ENCODE results near the gene SIAH3. TPM values are rescaled to one million over a fixed set of nuclear protein-coding genes. Genes with fewer than 3 reads are reported as not detected.

Gene SIAH3
- total RNA-seq, 1 experiment from 2014 or later = not detected

DNA sequence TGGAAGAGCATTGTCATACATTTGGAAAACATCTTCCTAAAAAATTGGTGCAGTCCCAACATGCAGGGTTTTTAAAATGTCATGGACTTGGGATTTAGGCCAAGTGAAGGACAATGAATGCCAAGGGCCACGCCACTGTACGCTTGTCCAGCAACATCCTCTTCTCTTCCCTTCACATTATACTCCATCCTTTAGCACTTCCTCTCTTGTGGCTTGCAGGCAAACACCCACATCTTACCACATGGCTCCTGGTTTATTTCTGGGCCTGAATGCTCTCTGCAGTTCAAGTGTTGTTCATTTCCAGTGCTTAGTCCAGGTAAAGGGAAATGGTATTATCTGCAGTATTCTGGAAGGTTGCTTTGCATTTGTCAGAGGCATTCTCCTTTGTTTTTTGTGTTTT, 104.5 kb downstream of the SIAH3 start:
- Histone ChIP-seq H3K9ac (ENCODE audit: extremely low read depth, insufficient read length, low read length) (no peak overlapping the region), H3K4ac (ENCODE audit: low read depth, low read length) (no peak overlapping the region), H3K23me2 (ENCODE audit: insufficient read length, low read depth, low read length, poor library complexity, severe bottlenecking) (no peaks in the 10 kb centered on the region), H2BK20ac (ENCODE audit: low read depth, low read length, poor library complexity, severe bottlenecking) (no peak overlapping the region), H4K8ac (replicated peaks; ENCODE audit: insufficient read length, low read depth, low read length) (no peak overlapping the region), H3K4me2 (ENCODE audit: insufficient read depth, insufficient read length, low read length) (no peak overlapping the region), H2BK12ac (ENCODE audit: insufficient read length, low read depth, low read length) (no peak overlapping the region), H2BK15ac (ENCODE audit: low read depth, low read length) (no peak overlapping the region), H3K56ac (ENCODE audit: insufficient read length, low read depth, low read length) (no peak overlapping the region), H3K79me1 (ENCODE audit: insufficient read depth, low read depth, low read length, poor library complexity, severe bottlenecking) (no peaks in the 10 kb centered on the region), H3T11ph (ENCODE audit: low read length) (no peak overlapping the region), H3K27me3 (ENCODE audit: insufficient read depth, low read length) (no peaks in the 10 kb centered on the region), H3K14ac (ENCODE audit: insufficient read depth, low read length) (no peak overlapping the region), H4K20me1 (ENCODE audit: control insufficient read depth, insufficient read depth, insufficient read length) (no peaks in the 10 kb centered on the region), H3K27ac (ENCODE audit: insufficient read length, low read depth, low read length) (no peak overlapping the region), H2AFZ (ENCODE audit: low read length) (no peak overlapping the region), H3K18ac (ENCODE audit: insufficient read length, low read depth, low read length) (no peak overlapping the region), H4K91ac (ENCODE audit: insufficient read length, low read depth, low read length) (no peak overlapping the region), H3K4me1 (ENCODE audit: insufficient read depth, low read length) (peaks cover 6% of the 10 kb centered on the region; the same call in 1 of the 2 replicates), H2BK120ac (ENCODE audit: low read depth, low read length, poor library complexity, severe bottlenecking) (no peak overlapping the region), H3K9me3 (ENCODE audit: control insufficient read depth, low read depth, low read length) (no peaks in the 10 kb centered on the region), H3K79me2 (ENCODE audit: insufficient read depth, low read length) (no peaks in the 10 kb centered on the region), H2AK5ac (ENCODE audit: insufficient read length, low read length) (no peak overlapping the region), H3K23ac (ENCODE audit: insufficient read length, low read depth, low read length) (no peak overlapping the region), H4K5ac (ENCODE audit: insufficient read length, low read depth, low read length) (no peak overlapping the region), H2BK5ac (ENCODE audit: insufficient read length, low read length) (no peak overlapping the region)
- H3K36me3 Mint-ChIP-seq (ENCODE audit: insufficient read depth in 1 of 3, low read depth in 3 of 3) = peaks cover 0 to 3% (median 0%) of the 10 kb centered on the region in 3 experiments; a peak in 2 of 7 replicates
- DNase-seq = no peak
- H3K27me3 Mint-ChIP-seq (ENCODE audit: low read depth) = no peaks in the 10 kb centered on the region; the same call in 1 of the 2 replicates
- TF ChIP-seq, protein P1, sequence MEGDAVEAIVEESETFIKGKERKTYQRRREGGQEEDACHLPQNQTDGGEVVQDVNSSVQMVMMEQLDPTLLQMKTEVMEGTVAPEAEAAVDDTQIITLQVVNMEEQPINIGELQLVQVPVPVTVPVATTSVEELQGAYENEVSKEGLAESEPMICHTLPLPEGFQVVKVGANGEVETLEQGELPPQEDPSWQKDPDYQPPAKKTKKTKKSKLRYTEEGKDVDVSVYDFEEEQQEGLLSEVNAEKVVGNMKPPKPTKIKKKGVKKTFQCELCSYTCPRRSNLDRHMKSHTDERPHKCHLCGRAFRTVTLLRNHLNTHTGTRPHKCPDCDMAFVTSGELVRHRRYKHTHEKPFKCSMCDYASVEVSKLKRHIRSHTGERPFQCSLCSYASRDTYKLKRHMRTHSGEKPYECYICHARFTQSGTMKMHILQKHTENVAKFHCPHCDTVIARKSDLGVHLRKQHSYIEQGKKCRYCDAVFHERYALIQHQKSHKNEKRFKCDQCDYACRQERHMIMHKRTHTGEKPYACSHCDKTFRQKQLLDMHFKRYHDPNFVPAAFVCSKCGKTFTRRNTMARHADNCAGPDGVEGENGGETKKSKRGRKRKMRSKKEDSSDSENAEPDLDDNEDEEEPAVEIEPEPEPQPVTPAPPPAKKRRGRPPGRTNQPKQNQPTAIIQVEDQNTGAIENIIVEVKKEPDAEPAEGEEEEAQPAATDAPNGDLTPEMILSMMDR (conservative IDR thresholded peaks at IDR 0.05) = no peak
- H3K4me1 Mint-ChIP-seq = peaks cover 16% of the 10 kb centered on the region in 2 experiments
- H3K4me3 Mint-ChIP-seq = no peak overlapping the region
- no peaks in the 10 kb centered on the region for H3K9me3 Mint-ChIP-seq
- H3K27ac Mint-ChIP-seq = no peak overlapping the region
- no CpG with 5 or more reads among the region's 2 CpGs for WGBS (ENCODE audit: extremely low coverage, insufficient read length, low lambda C conversion rate)
